WERI-Rb-1 (cell line): Measurements from ENCODE around the gene PPP1R3D.

Source experiments
- DNase-seq: peaks from one replicate; pipeline ENCODE4 v3.0.0-alpha.2; 2020
- H3K27ac ChIP-seq: fragments of 250-450 bp; sonication (Bioruptor Pico); 2 replicates; pipeline ENCODE4 v1.5.1; 2020; ENCODE audit warnings: mild to moderate bottlenecking, moderate library complexity
- H3K27me3 ChIP-seq: fragments of 250-450 bp; sonication (Bioruptor Pico); 2 replicates; pipeline ENCODE4 v1.5.1; 2021; ENCODE audit warnings: mild to moderate bottlenecking, low read depth, moderate library complexity; ENCODE audit not compliant: insufficient read depth, severe bottlenecking
- H3K36me3 ChIP-seq: fragments of 250-450 bp; sonication (Bioruptor Pico); 2 replicates; pipeline ENCODE4 v1.5.1; 2020; ENCODE audit warnings: mild to moderate bottlenecking, moderate library complexity
- H3K4me3 ChIP-seq: 2 replicates; pipeline ENCODE4 v1.5.1; 2011; ENCODE audit warnings: low read depth, mild to moderate bottlenecking, control low read depth, low read length
- H3K9me3 ChIP-seq: fragments of 250-450 bp; sonication (Bioruptor Pico); 2 replicates; pipeline ENCODE4 v1.5.1; 2021; ENCODE audit warnings: mild to moderate bottlenecking, moderate library complexity; ENCODE audit not compliant: severe bottlenecking
- CTCF ChIP-seq: IDR thresholded peaks from 2 replicates; pipeline ENCODE4 v1.5.1; 2011; ENCODE audit warnings: low read depth, mild to moderate bottlenecking, control low read depth, inconsistent platforms, low read length

PPP1R3D gene

DNA sequence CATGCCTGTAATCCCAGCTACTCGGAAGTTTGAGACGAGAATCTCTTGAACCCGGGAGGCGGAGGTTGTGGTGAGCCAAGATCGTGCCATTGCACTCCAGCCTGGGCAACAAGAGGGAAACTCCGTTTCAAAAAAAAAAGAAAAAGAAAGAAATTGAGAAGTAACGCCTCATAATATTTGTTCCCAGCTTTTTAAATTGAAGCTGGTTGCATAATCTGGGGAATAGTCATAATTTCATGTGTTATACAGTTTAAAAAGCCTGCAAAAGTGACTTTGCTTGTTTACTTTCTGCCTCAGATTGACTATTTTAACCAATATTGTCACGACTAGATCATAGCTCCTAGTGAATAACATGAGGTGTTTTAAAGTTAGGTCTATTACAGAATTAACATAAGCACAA lies 7.3 kb upstream of the PPP1R3D start:
- no peak overlapping the region for H3K4me3 ChIP-seq
- no peak for DNase-seq
- no peaks in the 10 kb centered on the region for H3K27me3 ChIP-seq
- H3K9me3 ChIP-seq = no peaks in the 10 kb centered on the region
- no peak for TF ChIP-seq CTCF
- H3K36me3 ChIP-seq = peaks cover 21% of the 10 kb centered on the region
- H3K27ac ChIP-seq = no peak overlapping the region

GRCh38 chr20:59945731-59946130 lies 5.6 kb upstream of the PPP1R3D start:
- Histone ChIP-seq H3K27ac (no peak overlapping the region), H3K27me3 (no peaks in the 10 kb centered on the region), H3K4me3 (no peak overlapping the region), H3K36me3 (peaks cover 21% of the 10 kb centered on the region), H3K9me3 (no peaks in the 10 kb centered on the region)
- no peak for DNase-seq
- TF ChIP-seq CTCF = no peak

DNA sequence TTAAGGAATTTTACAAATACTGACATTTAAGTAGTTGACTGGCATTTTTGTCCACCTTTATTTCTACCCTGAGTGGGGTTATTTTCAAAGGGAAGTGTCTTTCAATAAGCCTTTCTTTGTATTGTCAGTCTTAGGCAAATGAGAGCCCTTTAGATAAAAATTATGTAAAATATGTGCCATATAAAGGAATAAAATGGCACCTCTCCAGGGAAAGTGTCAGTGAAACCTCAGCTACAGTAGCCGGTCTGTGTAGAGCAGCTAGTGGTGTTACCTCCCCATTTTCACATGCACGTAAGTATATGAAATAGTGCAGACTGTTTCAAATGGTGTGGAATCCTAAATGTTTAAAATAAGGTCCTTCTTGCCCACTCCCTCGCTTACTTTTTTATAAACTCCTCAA lies 5.1 kb upstream of the PPP1R3D start:
- DNase-seq = no peak
- Histone ChIP-seq H3K9me3 (no peaks in the 10 kb centered on the region), H3K4me3 (no peak overlapping the region), H3K27me3 (no peaks in the 10 kb centered on the region), H3K27ac (no peak overlapping the region), H3K36me3 (peaks cover 21% of the 10 kb centered on the region)
- no peak for TF ChIP-seq CTCF

DNA sequence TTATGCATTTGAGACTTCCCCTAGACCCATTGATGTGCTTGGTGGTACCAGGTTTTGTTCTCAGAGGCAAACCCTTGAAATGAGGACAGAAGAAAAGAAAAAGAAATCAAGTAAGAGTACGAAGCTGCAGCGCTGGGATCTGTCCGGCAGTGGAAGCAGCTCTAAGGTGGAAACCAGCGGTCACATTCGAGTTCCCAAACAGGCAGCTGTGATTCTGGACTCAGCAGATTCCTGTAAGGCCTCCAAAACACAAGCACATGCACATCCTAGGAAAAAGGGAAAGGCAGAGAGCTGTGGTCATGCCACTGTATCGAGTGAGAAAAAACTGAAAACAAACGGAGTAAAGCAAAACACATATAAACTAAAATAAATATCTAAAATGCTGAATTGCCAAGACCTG lies 4.6 kb upstream of the PPP1R3D start:
- no peak for TF ChIP-seq CTCF
- Histone ChIP-seq H3K9me3 (no peaks in the 10 kb centered on the region), H3K36me3 (peaks cover 21% of the 10 kb centered on the region), H3K27me3 (no peaks in the 10 kb centered on the region), H3K4me3 (no peak overlapping the region), H3K27ac (no peak overlapping the region)
- no peak for DNase-seq

DNA sequence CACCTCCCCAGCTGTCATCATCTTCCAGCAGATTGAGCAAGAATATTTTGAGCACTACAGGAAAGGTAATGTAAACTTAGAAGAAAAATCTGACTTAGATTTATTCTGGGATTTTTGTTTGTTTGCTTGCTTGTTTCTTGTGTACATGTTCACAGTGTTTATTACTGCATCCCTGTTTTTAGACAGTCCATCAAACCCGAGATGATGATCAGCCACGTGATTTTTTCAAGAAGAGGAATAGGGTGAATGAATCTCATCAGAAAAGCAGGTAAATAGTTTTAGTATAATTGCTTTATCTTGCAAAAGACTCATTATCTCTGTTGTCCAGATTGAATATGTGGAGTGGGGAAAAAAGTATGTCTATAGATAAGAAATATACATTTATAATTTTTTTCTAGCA lies 2.1 kb upstream of the PPP1R3D start:
- TF ChIP-seq CTCF = no peak

GRCh38 chr20:59940956-59941294 lies 820 bp upstream of the PPP1R3D start:
- H3K9me3 ChIP-seq = no peaks in the 10 kb centered on the region
- no peaks in the 10 kb centered on the region for H3K27me3 ChIP-seq
- H3K27ac ChIP-seq = peak overlapping the region; percentile 93
- TF ChIP-seq CTCF = no peak
- peaks cover 21% of the 10 kb centered on the region for H3K36me3 ChIP-seq
- DNase-seq = no peak
- peak overlapping the region; percentile 85 for H3K4me3 ChIP-seq

More for the DNA sequence above, 2.1 kb upstream of the PPP1R3D start:
- DNase-seq = no peak
- Histone ChIP-seq H3K4me3 (no peak overlapping the region), H3K27me3 (no peaks in the 10 kb centered on the region), H3K27ac (no peak overlapping the region), H3K9me3 (no peaks in the 10 kb centered on the region), H3K36me3 (peaks cover 21% of the 10 kb centered on the region)
